HG03354 (cell line): ENCODE results near the gene KNOP1.

Source experiments
- ATAC-seq: cut with Tn5 transposase; IDR thresholded peaks from one replicate; pipeline ENCODE4 v1.9.1; 2021; ENCODE audit warnings: mild to moderate bottlenecking; ENCODE audit not compliant: unreplicated experiment, poor library complexity, severe bottlenecking

KNOP1 gene

GRCh38 chr16:19655242-19655777 is 62.7 kb downstream of the KNOP1 start:
- no peak for ATAC-seq

- no peak for ATAC-seq
These were observed 63.9 kb downstream of the KNOP1 start for GRCh38 chr16:19654147-19654546.
